H9 (cell line): Measurements from ENCODE around the gene RAB27B. TPM values are rescaled to one million over a fixed set of nuclear protein-coding genes. Genes with fewer than 3 reads are reported as not detected.

Experiments
- DNase-seq: peaks from one replicate; pipeline ENCODE4 v3.0.0-alpha.2; 2017
- H2AFZ ChIP-seq: one replicate; pipeline ENCODE4 v1.6.1; 2013; ENCODE audit warnings: mild to moderate bottlenecking, low read length, control low read depth, moderate library complexity
- H2AK5ac ChIP-seq: 2 replicates; pipeline ENCODE4 v1.6.1; 2013; ENCODE audit warnings: low read length, control low read depth, mixed read lengths; ENCODE audit not compliant: insufficient read length
- H2BK120ac ChIP-seq: one replicate; pipeline ENCODE4 v1.6.1; 2013; ENCODE audit warnings: low read depth, mild to moderate bottlenecking, low read length, control low read depth, inconsistent platforms; ENCODE audit not compliant: poor library complexity, severe bottlenecking
- H2BK12ac ChIP-seq: 2 replicates; pipeline ENCODE4 v1.6.1; 2013; ENCODE audit warnings: low read length, control low read depth, mixed read lengths, low read depth; ENCODE audit not compliant: insufficient read length
- H2BK15ac ChIP-seq: 2 replicates; pipeline ENCODE4 v1.6.1; 2013; ENCODE audit warnings: low read depth, low read length, control low read depth
- H2BK20ac ChIP-seq: one replicate; pipeline ENCODE4 v1.6.1; 2013; ENCODE audit warnings: low read depth, mild to moderate bottlenecking, low read length, control low read depth, inconsistent platforms; ENCODE audit not compliant: poor library complexity, severe bottlenecking
- H2BK5ac ChIP-seq: 2 replicates; pipeline ENCODE4 v1.6.1; 2013; ENCODE audit warnings: low read length, control low read depth, mixed read lengths; ENCODE audit not compliant: insufficient read length
- H3K14ac ChIP-seq: 2 replicates; pipeline ENCODE4 v1.6.1; 2013; ENCODE audit warnings: low read length, control low read depth; ENCODE audit not compliant: insufficient read depth
- H3K18ac ChIP-seq: 2 replicates; pipeline ENCODE4 v1.6.1; 2013; ENCODE audit warnings: low read depth, mild to moderate bottlenecking, mixed read lengths, low read length, control low read depth; ENCODE audit not compliant: insufficient read length
- H3K23ac ChIP-seq: 2 replicates; pipeline ENCODE4 v1.6.1; 2013; ENCODE audit warnings: low read length, control low read depth, mixed read lengths, low read depth; ENCODE audit not compliant: insufficient read length
- H3K23me2 ChIP-seq: 2 replicates; pipeline ENCODE4 v1.6.1; 2013; ENCODE audit warnings: low read depth, mild to moderate bottlenecking, mixed read lengths, low read length, control low read depth; ENCODE audit not compliant: insufficient read length, poor library complexity, severe bottlenecking
- H3K27ac ChIP-seq: 2 replicates; pipeline ENCODE4 v1.5.1; 2013; ENCODE audit warnings: low read length, control low read depth, mixed read lengths, low read depth; ENCODE audit not compliant: insufficient read length
- H3K27me3 ChIP-seq: 2 replicates; pipeline ENCODE4 v1.6.1; 2013; ENCODE audit warnings: low read length, control low read depth, inconsistent platforms; ENCODE audit not compliant: insufficient read depth
- H3K4ac ChIP-seq: 2 replicates; pipeline ENCODE4 v1.6.1; 2013; ENCODE audit warnings: low read depth, mild to moderate bottlenecking, control low read depth, inconsistent platforms, low read length, moderate library complexity
- H3K4me1 ChIP-seq: 2 replicates; pipeline ENCODE4 v1.6.1; 2013; ENCODE audit warnings: low read length, control low read depth, inconsistent platforms; ENCODE audit not compliant: insufficient read depth
- H3K4me2 ChIP-seq: 2 replicates; pipeline ENCODE4 v1.6.1; 2013; ENCODE audit warnings: low read length, control low read depth, mixed read lengths; ENCODE audit not compliant: insufficient read length, insufficient read depth
- H3K56ac ChIP-seq: 2 replicates; pipeline ENCODE4 v1.6.1; 2013; ENCODE audit warnings: low read depth, mild to moderate bottlenecking, mixed read lengths, low read length, control low read depth; ENCODE audit not compliant: insufficient read length
- H3K79me1 ChIP-seq: 2 replicates; pipeline ENCODE4 v1.6.1; 2013; ENCODE audit warnings: low read depth, mild to moderate bottlenecking, moderate library complexity, low read length, control low read depth, inconsistent platforms; ENCODE audit not compliant: insufficient read depth, poor library complexity, severe bottlenecking
- H3K79me2 ChIP-seq: 2 replicates; pipeline ENCODE4 v1.6.1; 2013; ENCODE audit warnings: low read length, control low read depth, inconsistent platforms; ENCODE audit not compliant: insufficient read depth
- H3K9ac ChIP-seq: 2 replicates; pipeline ENCODE4 v1.6.1; 2013; ENCODE audit warnings: low read length, control low read depth, mixed read lengths; ENCODE audit not compliant: insufficient read length; ENCODE audit errors: extremely low read depth
- H3K9me3 ChIP-seq: one replicate; pipeline ENCODE4 v1.6.1; 2013; ENCODE audit warnings: low read depth, low read length, inconsistent platforms; ENCODE audit not compliant: control insufficient read depth
- H3T11ph ChIP-seq: one replicate; pipeline ENCODE4 v1.6.1; 2013; ENCODE audit warnings: mild to moderate bottlenecking, low read length, control low read depth, inconsistent platforms
- H4K20me1 ChIP-seq: one replicate; pipeline ENCODE4 v1.6.1; 2013; ENCODE audit not compliant: control insufficient read depth, insufficient read length, insufficient read depth
- H4K5ac ChIP-seq: 2 replicates; pipeline ENCODE4 v1.6.1; 2013; ENCODE audit warnings: low read depth, mild to moderate bottlenecking, mixed read lengths, low read length, control low read depth; ENCODE audit not compliant: insufficient read length
- H4K8ac ChIP-seq: replicated peaks from 2 replicates; pipeline ENCODE4 v1.6.1; 2013; ENCODE audit warnings: low read length, control low read depth, mixed read lengths, low read depth; ENCODE audit not compliant: insufficient read length
- H4K91ac ChIP-seq: 2 replicates; pipeline ENCODE4 v1.6.1; 2013; ENCODE audit warnings: low read depth, mild to moderate bottlenecking, moderate library complexity, mixed read lengths, low read length, control low read depth; ENCODE audit not compliant: insufficient read length
- H3K27ac Mint-ChIP-seq, 3 experiments: 2 replicates in 2 of 3; 3 replicates in 1 of 3; pipeline ENCODE4 v1.8.0; 2020 to 2021; ENCODE audit warnings: mixed read lengths in 3 of 3, mild to moderate bottlenecking in 1 of 3, moderate library complexity in 1 of 3
- H3K27me3 Mint-ChIP-seq: 2 replicates; pipeline ENCODE4 v1.8.0; 2021; ENCODE audit warnings: low read depth, mild to moderate bottlenecking, moderate library complexity, mixed read lengths
- H3K36me3 Mint-ChIP-seq, 3 experiments: 2 replicates in 2 of 3; 3 replicates in 1 of 3; pipeline ENCODE4 v1.8.0; 2020 to 2021; ENCODE audit warnings: low read depth in 3 of 3, mixed read lengths in 3 of 3; ENCODE audit not compliant: insufficient read depth in 1 of 3
- H3K4me1 Mint-ChIP-seq, 2 experiments: 2 replicates each; pipeline ENCODE4 v1.8.0; 2020; ENCODE audit warnings: mixed read lengths in 2 of 2
- H3K4me3 Mint-ChIP-seq, 2 experiments: 2 replicates in 1 of 2; 3 replicates in 1 of 2; pipeline ENCODE4 v1.8.0; 2020 to 2021; ENCODE audit warnings: mild to moderate bottlenecking in 2 of 2, mixed read lengths in 2 of 2, moderate library complexity in 1 of 2
- H3K9me3 Mint-ChIP-seq, 2 experiments: 2 replicates in 1 of 2; 3 replicates in 1 of 2; pipeline ENCODE4 v1.8.0; 2020; ENCODE audit warnings: mild to moderate bottlenecking in 2 of 2, mixed read lengths in 2 of 2, moderate library complexity in 1 of 2
- CTCF ChIP-seq: fragments of 200-600 bp; sonication (generic); conservative IDR thresholded peaks from 3 replicates; pipeline ENCODE4 v1.8.0; 2021; ENCODE audit warnings: antibody characterized with exemption, mild to moderate bottlenecking
- WGBS: extraction: QIAGEN DNeasy Blood & Tissue Kit; methylation state at CpG from one replicate; pipeline ENCODE4 v1.1.7; 2013; ENCODE audit warnings: missing lambda C conversion rate, low lambda C conversion rate, mixed read lengths; ENCODE audit not compliant: insufficient read length; ENCODE audit errors: extremely low coverage; 5-methylcytosine and 5-hydroxymethylcytosine counted together
- total RNA-seq: library from RNA; stranded (reverse); gene quantifications from 2 replicates; pipeline ENCODE4 v1.2.1, GENCODE V29; 2021

The RAB27B gene
- total RNA-seq, 1 experiment from 2014 or later, result 0.15 TPM

- no peak overlapping the region for H4K8ac ChIP-seq
- no peaks in the 10 kb centered on the region for H4K20me1 ChIP-seq
- H2AK5ac ChIP-seq, result no peak overlapping the region
- no peaks in the 10 kb centered on the region for H3K79me2 ChIP-seq
- no peak overlapping the region for H3K56ac ChIP-seq
- no peak overlapping the region for H3K14ac ChIP-seq
- no peak overlapping the region for H3K4ac ChIP-seq
- Mint-ChIP-seq H3K36me3 (no peaks in the 10 kb centered on the region), H3K4me1 (peaks cover 4 to 5% of the 10 kb centered on the region in 2 experiments), H3K27ac (no peak overlapping the region), H3K27me3 (no peaks in the 10 kb centered on the region), H3K4me3 (no peak overlapping the region), H3K9me3 (no peaks in the 10 kb centered on the region)
- H3T11ph ChIP-seq, result no peak overlapping the region
- no peaks in the 10 kb centered on the region; the same call in 1 of the 2 replicates for H3K4me1 ChIP-seq
- no peak overlapping the region for H2BK12ac ChIP-seq
- H2BK15ac ChIP-seq, result no peak overlapping the region
- no peak overlapping the region for H3K27ac ChIP-seq
- H3K79me1 ChIP-seq, result no peaks in the 10 kb centered on the region
- no peak for DNase-seq
- H2AFZ ChIP-seq, result no peak overlapping the region
- H3K9me3 ChIP-seq, result no peaks in the 10 kb centered on the region
- H4K5ac ChIP-seq, result no peak overlapping the region
- H3K23me2 ChIP-seq, result no peaks in the 10 kb centered on the region
- H3K23ac ChIP-seq, result no peak overlapping the region
- no peak overlapping the region for H2BK120ac ChIP-seq
- H3K4me2 ChIP-seq, result no peak overlapping the region
- no peak overlapping the region for H4K91ac ChIP-seq
- no peak overlapping the region for H3K9ac ChIP-seq
- H2BK5ac ChIP-seq, result no peak overlapping the region
- no peak for TF ChIP-seq CTCF
- no peaks in the 10 kb centered on the region for H3K27me3 ChIP-seq
- WGBS, result no CpG with 5 or more reads among the region's 2 CpGs
- no peak overlapping the region for H3K18ac ChIP-seq
- H2BK20ac ChIP-seq, result no peak overlapping the region
These were observed 17.5 kb downstream of the RAB27B start for GRCh38 chr18:54845787-54846186.
